Activated CD8-positive, alpha-beta memory T cell treated with anti-CD3 and anti-CD28 coated beads for 48 hours (primary cell): ENCODE results near the gene DLEU7.

ENCODE experiments used
- DNase-seq, 3 experiments: peaks; one replicate each; pipeline ENCODE4 v3.0.0-alpha.2; 2020; ENCODE audit warnings: low read depth in 2 of 3, low spot score in 2 of 3

Gene DLEU7

DNA sequence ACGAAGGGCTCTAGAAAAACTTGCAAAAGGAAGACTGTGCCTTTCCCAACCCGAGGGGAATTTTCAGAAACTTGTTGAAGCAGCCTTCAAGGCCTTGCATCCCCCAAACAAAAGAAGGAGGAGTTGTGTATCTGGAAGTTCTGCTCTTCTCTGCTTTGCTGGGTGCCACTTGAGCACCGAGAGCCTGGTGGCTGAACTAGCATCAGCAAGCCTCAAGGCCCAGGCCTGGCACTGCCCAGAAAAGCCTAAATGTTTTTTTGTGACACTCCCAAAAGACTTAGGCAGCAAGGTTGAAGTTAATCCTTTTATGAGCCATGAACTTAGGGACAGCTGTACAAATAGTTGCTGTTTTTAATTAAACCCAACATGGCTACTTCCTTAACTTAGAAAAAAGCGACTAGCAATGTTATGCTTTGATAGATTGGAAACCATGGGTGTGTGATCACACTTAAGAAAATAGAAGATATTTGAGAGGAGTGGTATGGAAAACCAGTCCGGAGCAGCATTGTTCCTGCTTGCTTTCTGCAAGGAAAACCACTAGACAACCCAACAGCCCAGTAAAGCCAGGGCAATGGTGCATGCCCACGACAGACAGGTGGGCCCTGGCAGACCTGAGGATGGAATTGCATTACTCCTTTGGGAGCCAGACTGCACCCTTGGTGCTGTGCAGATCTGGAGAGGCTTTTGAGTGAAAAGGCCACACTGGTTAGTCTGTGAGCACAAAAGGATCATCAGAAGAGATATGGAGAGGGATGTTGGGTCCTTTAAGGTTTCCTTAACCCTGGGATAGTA lies 788 bp upstream of the DLEU7 start:
- no peak for DNase-seq

DNA sequence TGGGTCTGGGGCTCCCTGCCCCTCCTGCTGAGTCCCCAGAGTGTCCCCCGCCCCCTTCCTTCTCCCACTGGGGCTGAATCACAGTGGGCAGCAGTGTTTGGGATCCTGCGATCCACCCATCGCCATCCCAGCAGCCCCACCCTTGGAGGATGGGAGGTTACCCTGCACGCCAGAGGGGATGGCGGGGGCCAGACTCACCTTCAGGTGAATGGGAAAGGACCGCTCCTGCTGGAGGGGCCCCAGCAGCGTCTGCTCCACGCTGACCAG lies 569 bp downstream of the DLEU7 start:
- no peak for DNase-seq

DNA sequence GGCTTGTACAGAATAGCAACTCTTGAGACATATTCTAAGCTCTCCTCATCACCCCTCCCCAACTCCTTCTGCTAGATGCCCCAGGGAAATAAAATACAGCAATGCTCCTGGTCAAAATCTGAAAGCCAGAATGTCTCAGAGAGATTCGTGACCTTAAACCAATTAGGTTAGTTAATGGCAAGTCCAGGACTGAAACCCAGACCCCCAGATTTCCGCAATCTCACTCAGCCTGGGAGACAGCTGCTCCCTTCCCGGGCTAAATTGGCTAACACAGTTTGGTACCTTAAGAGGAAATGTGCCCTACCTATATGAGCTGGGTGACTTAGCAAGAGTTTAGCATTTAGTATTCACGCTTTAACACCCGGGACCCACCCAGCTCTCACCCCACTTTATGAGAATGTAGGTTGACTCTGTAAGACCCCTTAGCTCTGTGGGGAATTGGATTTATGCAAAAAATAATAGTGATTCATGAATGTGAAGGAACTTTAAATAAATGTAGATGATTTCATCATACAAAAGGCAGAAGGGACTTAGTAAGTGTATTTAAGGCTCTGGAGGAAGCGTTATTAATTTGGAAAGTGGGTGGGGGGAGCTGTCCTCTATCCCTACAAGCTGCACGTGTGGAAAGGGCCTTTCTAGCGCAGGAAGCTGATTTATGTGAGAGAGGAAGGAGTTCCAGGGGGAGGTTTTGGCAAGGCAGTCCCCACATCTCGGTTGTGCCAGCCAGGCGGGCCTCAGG lies 1.1 kb downstream of the DLEU7 start:
- no peak for DNase-seq

- DNase-seq: no peak
These were observed 1.7 kb downstream of the DLEU7 start for GRCh38 chr13:50841786-50842185.

DNA sequence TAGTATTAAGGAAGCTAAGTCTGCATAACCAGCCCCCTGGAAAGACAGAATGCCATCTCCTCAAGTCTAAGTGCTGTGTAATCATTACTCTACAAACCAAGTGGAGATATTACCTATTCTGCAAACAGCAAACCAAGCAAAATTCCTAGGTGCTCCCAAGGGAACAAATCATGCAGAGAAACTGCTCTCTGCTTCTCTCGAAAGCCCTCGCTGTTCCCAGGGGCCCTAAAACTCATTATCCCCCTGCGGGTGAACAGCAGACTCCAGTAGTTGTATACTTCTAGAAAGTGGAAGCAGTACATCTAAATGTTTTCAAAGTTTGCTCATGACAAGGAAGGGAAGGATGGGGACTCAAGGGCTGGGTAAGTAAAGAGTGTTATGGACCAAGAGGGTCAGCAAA lies 3.2 kb downstream of the DLEU7 start:
- no peak for DNase-seq

DNA sequence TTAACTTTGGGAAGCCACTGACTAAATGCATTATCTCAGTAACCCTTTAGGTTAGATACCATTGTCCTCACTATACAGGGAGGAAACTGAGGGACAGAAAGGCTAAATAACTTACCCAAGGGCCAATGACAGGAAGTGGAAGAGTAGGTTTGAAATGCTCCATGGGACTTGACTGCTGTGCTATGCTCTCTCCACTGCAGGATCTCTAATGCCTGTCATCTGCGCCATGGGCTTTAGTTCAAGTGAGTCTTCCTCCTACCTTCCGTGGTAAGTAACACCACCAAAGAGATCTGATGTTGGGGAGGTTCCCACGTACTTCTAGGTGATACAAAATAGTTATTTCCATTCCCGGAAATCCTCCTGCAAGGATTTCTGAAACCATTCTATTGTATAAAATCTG lies 3.7 kb downstream of the DLEU7 start:
- no peak for DNase-seq

DNA sequence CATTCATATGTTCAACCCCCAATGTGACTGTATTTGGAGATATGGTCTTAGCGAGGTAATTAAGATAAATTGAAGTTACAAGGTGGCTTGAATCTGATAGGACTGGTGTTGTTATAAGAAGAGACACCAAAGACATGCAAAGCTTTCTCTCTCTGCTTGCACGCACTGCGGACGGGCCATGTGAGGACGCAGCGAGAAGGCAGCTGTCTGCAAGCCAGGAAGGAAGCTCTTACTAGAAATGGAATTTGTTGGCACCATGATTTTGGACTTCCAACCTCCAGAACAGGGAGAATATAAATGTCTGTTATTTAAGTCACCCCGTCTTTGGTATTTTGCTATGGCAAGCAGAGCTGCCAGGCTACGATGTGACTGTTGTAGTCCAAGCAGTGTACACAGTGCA lies 4.8 kb downstream of the DLEU7 start:
- DNase-seq: no peak

DNA sequence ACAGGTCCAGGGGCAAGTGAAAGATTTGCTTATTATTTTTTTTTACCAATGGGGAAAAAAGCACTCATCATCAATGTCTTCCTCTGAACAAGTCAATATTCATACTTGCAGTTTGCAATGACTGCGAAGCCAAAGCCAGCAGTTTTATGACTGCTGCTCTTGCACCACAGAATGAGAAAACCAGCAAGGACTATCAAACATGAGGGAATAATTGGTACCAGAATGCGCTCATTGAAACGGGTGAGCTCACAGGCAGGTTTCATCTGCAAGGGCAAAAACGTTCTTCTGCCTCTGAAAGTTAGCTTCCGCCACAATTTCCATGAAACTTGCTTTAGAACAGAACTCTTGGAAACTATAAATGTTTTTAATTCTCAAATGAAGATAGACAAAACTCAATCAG lies 5.5 kb downstream of the DLEU7 start:
- DNase-seq: no peak

- no peak for DNase-seq
These were observed 12.0 kb downstream of the DLEU7 start for GRCh38 chr13:50831512-50831911.

DNA sequence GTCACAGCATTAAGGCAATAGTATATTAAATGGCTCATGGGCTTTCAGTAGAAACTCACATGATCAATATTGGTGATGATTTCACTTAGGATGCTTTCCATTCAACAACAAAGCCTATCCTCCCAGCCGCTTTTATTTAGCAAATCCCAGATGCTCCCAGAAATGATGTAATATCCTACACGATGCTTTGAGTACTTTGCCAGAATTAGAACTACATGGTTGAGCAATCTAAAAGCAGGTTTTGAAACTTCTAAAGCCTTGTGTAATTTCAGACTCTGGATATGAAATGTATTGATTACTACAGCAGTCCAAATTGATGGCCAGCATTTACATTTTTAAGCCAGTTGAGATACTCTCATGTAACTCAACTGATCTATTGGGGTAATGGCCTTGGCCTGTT lies 13.6 kb downstream of the DLEU7 start:
- no peak for DNase-seq

GRCh38 chr13:50829226-50829625 lies 14.3 kb downstream of the DLEU7 start:
- DNase-seq: no peak

DNA sequence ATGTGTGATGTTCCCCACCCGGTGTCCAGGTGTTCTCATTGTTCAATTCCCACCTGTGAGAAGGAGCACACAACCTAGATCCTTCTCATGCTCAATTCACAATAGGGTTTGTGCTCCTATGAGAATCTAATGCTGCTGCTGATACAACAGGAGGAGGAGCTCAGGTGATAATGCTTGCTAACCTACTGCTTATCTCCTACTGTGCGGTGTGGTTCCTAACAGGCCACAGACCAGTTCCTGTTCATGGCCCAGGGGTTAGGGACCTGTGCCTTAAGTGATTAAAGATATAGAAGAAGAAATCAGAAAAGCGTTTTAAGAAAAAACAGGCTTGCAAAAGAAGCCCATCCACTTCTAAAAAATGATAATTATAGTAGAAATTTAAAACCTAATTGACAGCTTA lies 17.5 kb downstream of the DLEU7 start:
- no peak for DNase-seq

DNA sequence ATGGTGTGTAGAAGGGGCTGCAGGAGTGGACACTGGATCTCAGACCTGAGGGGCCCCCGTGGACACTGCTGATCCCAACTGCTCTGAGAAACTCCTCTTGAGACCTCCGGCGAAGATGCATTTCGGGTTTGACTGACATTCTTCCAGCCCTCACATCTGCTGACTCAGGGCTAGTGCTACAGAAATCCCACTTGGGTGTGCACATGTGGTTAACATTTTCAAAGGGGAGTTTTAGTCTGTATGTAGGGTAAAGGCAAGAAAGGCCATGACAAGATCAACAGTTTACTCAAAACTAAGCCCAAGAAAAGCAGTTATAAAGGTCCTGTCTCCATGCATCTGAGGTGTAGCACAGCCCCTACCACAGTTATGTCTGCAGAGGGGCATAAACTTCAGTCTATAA lies 31.2 kb downstream of the DLEU7 start:
- no peak for DNase-seq

- DNase-seq: no peak
These were observed 32.5 kb downstream of the DLEU7 start for GRCh38 chr13:50810998-50811397.

- DNase-seq: no peak
These were observed 33.0 kb downstream of the DLEU7 start for GRCh38 chr13:50810468-50810867.

DNA sequence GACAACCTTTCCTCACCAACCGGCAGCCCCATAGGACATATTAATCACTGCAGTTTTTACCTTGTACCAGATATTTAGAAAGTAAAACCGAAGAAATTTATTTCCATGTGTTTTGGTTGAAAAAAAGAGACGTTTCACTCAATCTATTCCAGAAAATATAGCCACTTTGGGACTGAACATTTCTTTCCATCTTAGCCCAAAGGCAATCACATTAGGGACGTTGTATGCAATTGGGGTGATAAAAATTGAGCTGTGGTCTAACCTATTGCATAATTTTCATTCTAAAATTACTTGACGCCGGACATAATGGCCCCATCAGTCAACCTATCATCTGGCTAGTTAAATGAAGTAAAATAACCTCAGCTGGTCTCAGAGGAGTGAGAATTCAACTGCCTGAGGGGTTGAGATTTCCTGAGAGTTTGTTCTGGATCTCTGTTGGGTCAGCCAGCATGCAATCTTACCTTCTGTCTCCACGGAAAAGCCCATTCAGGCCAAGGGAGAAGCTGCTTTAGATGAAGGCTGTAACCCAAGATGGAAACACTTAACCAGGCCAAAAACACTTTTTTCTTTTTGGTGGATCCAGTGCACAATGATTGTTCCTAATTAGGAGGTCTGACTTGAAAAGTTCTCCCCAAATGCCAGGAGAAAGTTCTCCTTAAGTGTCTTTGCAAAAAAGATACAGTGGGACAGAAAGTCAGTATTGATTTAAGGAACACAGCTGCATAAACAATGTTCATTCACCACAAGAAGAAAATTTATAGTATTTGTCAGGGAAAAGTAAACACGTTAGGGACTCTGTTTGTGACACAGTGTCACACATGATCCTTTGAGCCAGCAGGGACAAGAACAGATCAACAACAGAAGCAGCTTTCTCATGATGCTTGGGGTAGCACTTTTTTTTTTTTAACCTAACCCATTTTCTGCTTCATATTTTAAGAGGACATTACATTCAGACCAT lies 34.1 kb downstream of the DLEU7 start:
- DNase-seq: no peak

GRCh38 chr13:50805805-50806204 lies 37.7 kb downstream of the DLEU7 start:
- DNase-seq: no peak

DNA sequence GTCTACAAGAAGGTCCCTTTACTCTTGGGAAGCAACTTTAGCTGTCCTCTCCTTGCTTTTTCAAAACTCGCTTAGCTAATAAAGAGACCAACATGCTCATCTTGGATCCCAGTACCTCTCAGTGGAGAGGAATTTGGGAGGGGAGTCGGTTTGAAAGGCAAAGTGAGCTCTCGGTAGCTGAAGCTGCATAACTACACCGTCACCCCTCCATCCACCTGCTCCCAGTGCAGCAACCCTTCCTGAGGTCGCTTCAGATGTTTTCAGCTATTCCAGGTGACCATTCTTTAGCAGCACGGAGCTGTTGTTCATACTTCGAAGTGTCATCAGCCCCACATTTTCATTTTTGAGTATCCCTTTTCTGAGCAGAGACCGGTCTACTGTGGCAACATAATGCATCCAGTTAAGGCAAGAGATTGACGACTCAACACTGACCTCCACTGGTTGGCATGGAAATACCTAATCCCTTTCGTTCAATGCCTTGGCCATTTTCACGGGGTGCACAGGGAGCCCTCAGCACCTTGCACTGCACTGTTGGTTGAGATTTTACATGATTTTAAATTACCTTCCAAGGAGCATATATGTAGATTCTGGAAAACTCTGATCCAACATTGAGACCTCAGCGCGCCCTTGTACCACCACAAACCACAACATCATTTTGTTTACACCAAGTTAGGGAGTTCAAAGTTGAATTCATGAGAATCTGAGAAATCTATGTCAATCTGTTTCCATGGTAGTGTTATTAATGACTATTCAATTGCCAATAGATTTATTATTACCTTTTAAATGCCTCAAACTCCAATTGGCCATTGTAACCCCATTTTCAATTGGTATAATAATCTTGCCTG lies 42.2 kb downstream of the DLEU7 start:
- DNase-seq: peak; percentile 5 to 24 (median 15)

DNA sequence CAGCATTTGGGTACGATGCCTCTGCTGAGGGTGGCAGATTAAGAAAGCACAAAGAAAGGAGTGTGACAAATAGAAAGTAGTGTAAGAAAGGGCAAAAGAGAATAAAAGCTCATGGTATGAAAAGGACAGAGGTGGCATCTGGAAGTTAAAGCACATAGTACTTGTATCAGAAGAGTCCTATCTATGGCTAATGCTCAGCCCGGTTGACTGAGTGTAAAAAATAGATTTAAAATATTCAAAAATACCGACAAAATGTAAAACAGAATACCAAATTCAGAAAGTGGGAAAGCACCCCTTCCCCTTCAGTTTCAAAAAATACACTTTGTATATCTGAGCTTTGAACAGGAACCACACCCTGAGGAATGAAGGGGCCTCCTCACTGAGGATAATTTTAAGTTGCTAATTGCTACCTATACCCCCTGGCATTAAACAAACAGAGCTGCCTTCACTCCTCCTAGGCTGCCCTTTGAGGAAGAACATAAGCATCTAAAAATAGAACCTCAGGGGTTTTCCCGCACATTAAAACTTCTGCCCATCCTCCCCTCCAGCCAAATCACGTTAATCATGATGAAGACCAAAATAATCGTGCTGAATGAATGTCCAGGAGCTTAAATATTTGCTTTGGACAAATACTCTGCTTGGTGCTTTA lies 43.3 kb downstream of the DLEU7 start:
- no peak for DNase-seq

DNA sequence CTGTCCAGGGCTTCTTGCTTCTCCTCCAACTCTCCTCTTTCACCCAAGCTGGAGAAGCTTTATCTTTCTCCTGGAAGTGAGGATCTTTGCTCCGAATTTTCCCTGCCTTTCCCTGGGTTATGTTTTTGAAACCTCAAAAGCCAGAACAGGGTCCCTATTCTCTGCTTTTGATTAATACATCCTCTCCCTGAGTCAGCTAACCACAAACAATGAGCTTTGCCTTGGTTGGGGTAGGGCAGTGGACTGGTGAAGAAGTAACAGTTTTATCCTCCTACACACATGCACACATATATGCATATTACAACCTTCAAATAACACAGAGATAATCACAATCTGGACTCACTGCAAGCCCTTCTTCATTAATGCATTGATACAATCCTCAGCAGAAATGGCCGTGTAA lies 44.6 kb downstream of the DLEU7 start:
- no peak for DNase-seq
